Peyer's patch (tissue), 4 donors: ENCODE data around the gene HJURP.

ENCODE experiments used
- CTCF ChIP-seq, 6 experiments: fragments of 450-650 bp in 4 of 6; fragments of 200-600 bp in 2 of 6; sonication (generic) in 1 of 6; IDR thresholded peaks; one replicate each; pipeline ENCODE4 v1.5.1; 2017 to 2019; ENCODE audit warnings: antibody characterized with exemption in 6 of 6, mild to moderate bottlenecking in 3 of 6, moderate library complexity in 1 of 6
- POLR2A ChIP-seq, 2 donors: fragments of 450-650 bp; IDR thresholded peaks; one replicate each; pipeline ENCODE4 v1.5.1; 2017; ENCODE audit warnings: antibody characterized with exemption in 2 of 2, mild to moderate bottlenecking in 2 of 2, moderate library complexity in 2 of 2

GRCh38 chr2:233862261-233862768 is 8.0 kb upstream of the HJURP start:
- TF ChIP-seq CTCF (IDR thresholded peaks at IDR 0.05) (no peak), POLR2A (IDR thresholded peaks at IDR 0.05) (no peak)
